IPS-18c (cell line): ENCODE results near the gene ZNF80.
"Not testable (repeated sequence)": the region's sequence is repeated elsewhere in the genome, so short reads cannot be mapped to it uniquely, and the experiment has no call there.

Source experiments
- H3K4me3 ChIP-seq: 2 replicates; pipeline ENCODE4 v1.7.0; 2013; ENCODE audit warnings: low read depth, mild to moderate bottlenecking, low read length, moderate library complexity; ENCODE audit not compliant: insufficient read depth
- H3K9me3 ChIP-seq: one replicate; pipeline ENCODE4 v1.6.1; 2013; ENCODE audit warnings: mild to moderate bottlenecking, low read length, moderate library complexity; ENCODE audit not compliant: control insufficient read depth, insufficient read depth

ZNF80 gene

GRCh38 chr3:114237478-114237877 is at the start of gene ZNF80:
Gene ZNF80, minus strand, starts transcription at chr3:114237578. Its CDS starts 504 bp downstream, at chr3:114237074.
- H3K9me3 ChIP-seq, result not testable (repeated sequence)

GRCh38 chr3:114286266-114286665 is 48.9 kb upstream of the ZNF80 start:
- Histone ChIP-seq H3K9me3 (no peaks in the 10 kb centered on the region), H3K4me3 (no peak overlapping the region)

More at GRCh38 chr3:114237478-114237877, at the start of gene ZNF80:
- not testable (repeated sequence) for H3K4me3 ChIP-seq

- no peak overlapping the region for H3K4me3 ChIP-seq
- no peaks in the 10 kb centered on the region for H3K9me3 ChIP-seq
Observed at GRCh38 chr3:114285648-114286230, 48.4 kb upstream of the ZNF80 start.

- no peaks in the 10 kb centered on the region for H3K9me3 ChIP-seq
- H3K4me3 ChIP-seq, result no peak overlapping the region
Observed at GRCh38 chr3:114284644-114285043, 47.3 kb upstream of the ZNF80 start.

GRCh38 chr3:114276856-114277255 is 39.5 kb upstream of the ZNF80 start:
- not testable (repeated sequence) for H3K4me3 ChIP-seq, H3K9me3 ChIP-seq

GRCh38 chr3:114274929-114275328 is 37.6 kb upstream of the ZNF80 start:
- Histone ChIP-seq H3K4me3 (no peak overlapping the region), H3K9me3 (peaks cover 2% of the 10 kb centered on the region)

GRCh38 chr3:114272271-114272670 is 34.9 kb upstream of the ZNF80 start:
- H3K9me3 ChIP-seq, result peaks cover 2% of the 10 kb centered on the region
- no peak overlapping the region for H3K4me3 ChIP-seq

GRCh38 chr3:114270019-114270418 is 32.6 kb upstream of the ZNF80 start:
- Histone ChIP-seq H3K4me3 (no peak overlapping the region), H3K9me3 (peaks cover 2% of the 10 kb centered on the region)

GRCh38 chr3:114260152-114260551 is 22.8 kb upstream of the ZNF80 start:
- Histone ChIP-seq H3K9me3 (no peaks in the 10 kb centered on the region), H3K4me3 (no peak overlapping the region)

GRCh38 chr3:114259566-114259965 is 22.2 kb upstream of the ZNF80 start:
- no peak overlapping the region for H3K4me3 ChIP-seq
- H3K9me3 ChIP-seq, result no peaks in the 10 kb centered on the region

- peaks cover 4% of the 10 kb centered on the region for H3K9me3 ChIP-seq
- H3K4me3 ChIP-seq, result no peak overlapping the region
Observed at GRCh38 chr3:114253505-114253904, 16.1 kb upstream of the ZNF80 start.

GRCh38 chr3:114252954-114253353 is 15.6 kb upstream of the ZNF80 start:
- Histone ChIP-seq H3K4me3 (no peak overlapping the region), H3K9me3 (peaks cover 4% of the 10 kb centered on the region)

GRCh38 chr3:114242947-114243346 is 5.6 kb upstream of the ZNF80 start:
- peaks cover 12% of the 10 kb centered on the region for H3K9me3 ChIP-seq
- H3K4me3 ChIP-seq, result no peak overlapping the region

GRCh38 chr3:114241262-114241661 is 3.9 kb upstream of the ZNF80 start:
- peaks cover 9% of the 10 kb centered on the region for H3K9me3 ChIP-seq
- no peak overlapping the region for H3K4me3 ChIP-seq

- H3K4me3 ChIP-seq, H3K9me3 ChIP-seq: not testable (repeated sequence)
Observed at GRCh38 chr3:114238146-114238785, 888 bp upstream of the ZNF80 start.

GRCh38 chr3:114235431-114235830 is 1.9 kb downstream of the ZNF80 start:
- Histone ChIP-seq H3K4me3 (no peak overlapping the region), H3K9me3 (peaks cover 2% of the 10 kb centered on the region)

- Histone ChIP-seq H3K4me3 (no peak overlapping the region), H3K9me3 (peaks cover 2% of the 10 kb centered on the region)
Observed at GRCh38 chr3:114234745-114235144, 2.6 kb downstream of the ZNF80 start.

- Histone ChIP-seq H3K9me3 (peaks cover 2% of the 10 kb centered on the region), H3K4me3 (no peak overlapping the region)
Observed at GRCh38 chr3:114231616-114232015, 5.8 kb downstream of the ZNF80 start.

GRCh38 chr3:114227076-114227475 is 10.3 kb downstream of the ZNF80 start:
- Histone ChIP-seq H3K4me3 (no peak overlapping the region), H3K9me3 (peaks cover 10% of the 10 kb centered on the region)
